ENCODE results near the gene FLII.

Gene FLII

GRCh38 chr17:18213666-18214270 lies 44.8 kb downstream of the FLII start:
- no peak for DNase-seq

- no peak for DNase-seq
Measured at GRCh38 chr17:18208092-18208491, 50.4 kb downstream of the FLII start.

- DNase-seq = no peak
Measured at GRCh38 chr17:18206962-18207361, 51.6 kb downstream of the FLII start.

- no peak for DNase-seq
Measured at GRCh38 chr17:18205861-18206260, 52.7 kb downstream of the FLII start.

GRCh38 chr17:18203308-18203707 lies 55.2 kb downstream of the FLII start:
- no peak for DNase-seq

GRCh38 chr17:18201108-18201507 lies 57.4 kb downstream of the FLII start:
- DNase-seq = no peak

GRCh38 chr17:18198530-18198929 lies 60.0 kb downstream of the FLII start:
- no peak for DNase-seq

- DNase-seq = no peak
Measured at GRCh38 chr17:18197535-18198194, 60.9 kb downstream of the FLII start.

GRCh38 chr17:18195246-18195645 lies 63.3 kb downstream of the FLII start:
- no peak for DNase-seq

Data from activated CD4-positive, alpha-beta T cell treated with anti-CD3 and anti-CD28 coated beads for 4 hours (primary cell).